Measurements from ENCODE around the gene GVQW3. TPM values are rescaled to one million over a fixed set of nuclear protein-coding genes. Genes with fewer than 3 reads are reported as not detected.
A peak's percentile ranks its signal among the peaks of the same experiment; 100 is the strongest.

The GVQW3 gene
- total and polyA plus RNA-seq, 2 of the 13 experiments (the other 11 are each of a cell fraction or from before 2014, with no cell fraction given) = 5.0 to 5.6 TPM

DNA sequence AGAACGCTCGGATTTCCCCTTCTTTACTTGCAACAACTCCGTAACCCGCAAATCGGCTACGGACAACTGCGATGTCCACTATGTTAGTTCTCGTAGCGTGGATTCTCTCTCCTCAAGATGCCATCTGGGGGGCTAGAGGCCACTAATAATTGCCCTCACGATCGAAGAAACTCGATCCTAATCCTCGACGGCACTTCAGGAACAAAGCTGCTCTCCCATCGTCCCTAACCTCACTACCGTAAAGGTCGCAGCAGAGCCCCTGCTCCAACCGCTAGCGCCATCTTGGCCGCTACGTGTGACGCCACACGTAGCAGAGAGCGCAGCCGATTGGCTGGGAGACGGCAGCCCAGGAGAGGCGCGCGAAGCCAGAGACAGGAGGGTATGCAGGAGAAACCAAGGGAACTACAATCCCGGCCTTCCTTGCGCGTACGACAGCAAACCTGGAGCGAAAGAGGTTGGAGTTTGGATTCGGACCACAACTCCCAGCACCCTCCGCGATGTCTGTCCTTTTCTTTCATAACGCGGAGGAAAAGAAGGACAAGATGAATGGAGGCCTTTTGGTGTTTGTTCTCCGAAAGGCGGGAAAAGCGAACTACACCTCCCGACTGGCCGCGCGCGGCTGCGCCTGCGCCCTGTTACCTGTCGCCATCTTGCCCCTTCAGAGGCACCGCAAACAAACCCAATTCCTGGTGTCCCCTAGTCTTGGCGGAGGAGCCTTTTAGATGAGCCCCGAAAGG, 63.4 kb downstream of the GVQW3 start, which contains the start of gene EMSY (continued):
- TF ChIP-seq HMG20B (CRISPR knock-in tag; conservative IDR thresholded peaks at IDR 0.05) (no peak), SOX6 (IDR thresholded peaks at IDR 0.05) (no peak), SOX6 (CRISPR knock-in tag; IDR thresholded peaks at IDR 0.05) (peak; percentile 71), ZBTB39 (CRISPR knock-in tag; IDR thresholded peaks at IDR 0.05) (no peak), SAP130 (CRISPR knock-in tag; IDR thresholded peaks at IDR 0.05; ENCODE audit: low read depth) (peak; percentile 88), ZNF432 (CRISPR knock-in tag; IDR thresholded peaks at IDR 0.05; ENCODE audit: borderline replicate concordance) (no peak), ZNF629 (CRISPR knock-in tag; conservative IDR thresholded peaks at IDR 0.05) (no peak), HDAC1 (CRISPR knock-in tag; IDR thresholded peaks at IDR 0.05) (peak; percentile 73), ELF4 (CRISPR knock-in tag; IDR thresholded peaks at IDR 0.05; ENCODE audit: borderline replicate concordance) (no peak), HOXD1 (CRISPR knock-in tag; IDR thresholded peaks at IDR 0.05) (0 out of 2 replicates have a peak, but pooled peaks have one; percentile 43), ZNF350 (CRISPR knock-in tag; IDR thresholded peaks at IDR 0.05; ENCODE audit: borderline replicate concordance, low read depth) (peak; percentile 88; the same call in 1 of the 2 replicates), CCAR2 (optimal IDR thresholded peaks at IDR 0.05; ENCODE audit: low read depth, low read length) (no peak), ZNF224 (CRISPR knock-in tag; IDR thresholded peaks at IDR 0.05) (no peak)
- TF ChIP-seq, protein P1, sequence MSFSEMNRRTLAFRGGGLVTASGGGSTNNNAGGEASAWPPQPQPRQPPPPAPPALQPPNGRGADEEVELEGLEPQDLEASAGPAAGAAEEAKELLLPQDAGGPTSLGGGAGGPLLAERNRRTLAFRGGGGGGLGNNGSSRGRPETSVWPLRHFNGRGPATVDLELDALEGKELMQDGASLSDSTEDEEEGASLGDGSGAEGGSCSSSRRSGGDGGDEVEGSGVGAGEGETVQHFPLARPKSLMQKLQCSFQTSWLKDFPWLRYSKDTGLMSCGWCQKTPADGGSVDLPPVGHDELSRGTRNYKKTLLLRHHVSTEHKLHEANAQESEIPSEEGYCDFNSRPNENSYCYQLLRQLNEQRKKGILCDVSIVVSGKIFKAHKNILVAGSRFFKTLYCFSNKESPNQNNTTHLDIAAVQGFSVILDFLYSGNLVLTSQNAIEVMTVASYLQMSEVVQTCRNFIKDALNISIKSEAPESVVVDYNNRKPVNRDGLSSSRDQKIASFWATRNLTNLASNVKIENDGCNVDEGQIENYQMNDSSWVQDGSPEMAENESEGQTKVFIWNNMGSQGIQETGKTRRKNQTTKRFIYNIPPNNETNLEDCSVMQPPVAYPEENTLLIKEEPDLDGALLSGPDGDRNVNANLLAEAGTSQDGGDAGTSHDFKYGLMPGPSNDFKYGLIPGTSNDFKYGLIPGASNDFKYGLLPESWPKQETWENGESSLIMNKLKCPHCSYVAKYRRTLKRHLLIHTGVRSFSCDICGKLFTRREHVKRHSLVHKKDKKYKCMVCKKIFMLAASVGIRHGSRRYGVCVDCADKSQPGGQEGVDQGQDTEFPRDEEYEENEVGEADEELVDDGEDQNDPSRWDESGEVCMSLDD (CRISPR knock-in tag; IDR thresholded peaks at IDR 0.05; ENCODE audit: borderline replicate concordance) = no peak
- TF ChIP-seq, protein P2, sequence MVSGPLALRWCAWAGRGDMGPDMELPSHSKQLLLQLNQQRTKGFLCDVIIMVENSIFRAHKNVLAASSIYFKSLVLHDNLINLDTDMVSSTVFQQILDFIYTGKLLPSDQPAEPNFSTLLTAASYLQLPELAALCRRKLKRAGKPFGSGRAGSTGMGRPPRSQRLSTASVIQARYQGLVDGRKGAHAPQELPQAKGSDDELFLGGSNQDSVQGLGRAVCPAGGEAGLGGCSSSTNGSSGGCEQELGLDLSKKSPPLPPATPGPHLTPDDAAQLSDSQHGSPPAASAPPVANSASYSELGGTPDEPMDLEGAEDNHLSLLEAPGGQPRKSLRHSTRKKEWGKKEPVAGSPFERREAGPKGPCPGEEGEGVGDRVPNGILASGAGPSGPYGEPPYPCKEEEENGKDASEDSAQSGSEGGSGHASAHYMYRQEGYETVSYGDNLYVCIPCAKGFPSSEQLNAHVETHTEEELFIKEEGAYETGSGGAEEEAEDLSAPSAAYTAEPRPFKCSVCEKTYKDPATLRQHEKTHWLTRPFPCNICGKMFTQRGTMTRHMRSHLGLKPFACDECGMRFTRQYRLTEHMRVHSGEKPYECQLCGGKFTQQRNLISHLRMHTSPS (CRISPR knock-in tag; IDR thresholded peaks at IDR 0.05; ENCODE audit: low read depth) = no peak
- TF ChIP-seq, protein P3, sequence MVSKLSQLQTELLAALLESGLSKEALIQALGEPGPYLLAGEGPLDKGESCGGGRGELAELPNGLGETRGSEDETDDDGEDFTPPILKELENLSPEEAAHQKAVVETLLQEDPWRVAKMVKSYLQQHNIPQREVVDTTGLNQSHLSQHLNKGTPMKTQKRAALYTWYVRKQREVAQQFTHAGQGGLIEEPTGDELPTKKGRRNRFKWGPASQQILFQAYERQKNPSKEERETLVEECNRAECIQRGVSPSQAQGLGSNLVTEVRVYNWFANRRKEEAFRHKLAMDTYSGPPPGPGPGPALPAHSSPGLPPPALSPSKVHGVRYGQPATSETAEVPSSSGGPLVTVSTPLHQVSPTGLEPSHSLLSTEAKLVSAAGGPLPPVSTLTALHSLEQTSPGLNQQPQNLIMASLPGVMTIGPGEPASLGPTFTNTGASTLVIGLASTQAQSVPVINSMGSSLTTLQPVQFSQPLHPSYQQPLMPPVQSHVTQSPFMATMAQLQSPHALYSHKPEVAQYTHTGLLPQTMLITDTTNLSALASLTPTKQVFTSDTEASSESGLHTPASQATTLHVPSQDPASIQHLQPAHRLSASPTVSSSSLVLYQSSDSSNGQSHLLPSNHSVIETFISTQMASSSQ (IDR thresholded peaks at IDR 0.05; ENCODE audit: low read depth) = 0 out of 2 replicates have a peak, but pooled peaks have one; percentile 25
- TF ChIP-seq, protein P3 (CRISPR knock-in tag; IDR thresholded peaks at IDR 0.05; ENCODE audit: borderline replicate concordance) = peak; percentile 64; the same call in 1 of the 2 replicates
